CD4-positive, alpha-beta T cell (primary cell): Measurements from ENCODE around the gene TDRD7. TPM values are rescaled to one million over a fixed set of nuclear protein-coding genes. Genes with fewer than 3 reads are reported as not detected.

Experiments
- ATAC-seq: fragments of 200-7000 bp; cut with Tn5 transposase; one replicate; pipeline ENCODE4 v1.10.0; 2022; ENCODE audit warnings: mild to moderate bottlenecking; ENCODE audit not compliant: poor library complexity
- CTCF ChIA-PET: fragments of 350-600 bp; sonication (Branson Sonifier 250); formaldehyde crosslinking; loops from one replicate; lab custom pipeline; 2021; ENCODE audit warnings: antibody characterized with exemption, inconsistent platforms; lab: Charles Lee
- POLR2A ChIA-PET: fragments of 350-600 bp; sonication (Branson Sonifier 250); formaldehyde crosslinking; loops from one replicate; lab custom pipeline; 2021; ENCODE audit warnings: antibody characterized with exemption, inconsistent platforms; lab: Charles Lee
- DNase-seq, 14 experiments: peaks; one replicate each; pipeline ENCODE4 v3.0.0-alpha.2; 2013 to 2020; ENCODE audit warnings: mixed read lengths in 2 of 14
- H3K27ac ChIP-seq, 2 donors: one replicate each; pipeline versions ENCODE4 v1.5.1 to v1.7.0; 2013; ENCODE audit warnings: low read length in 2 of 2, low read depth in 1 of 2, mild to moderate bottlenecking in 1 of 2
- H3K27me3 ChIP-seq, 2 experiments: 1 replicate in 1 of 2; 2 replicates in 1 of 2; pipeline versions ENCODE4 v1.6.1 to v1.7.0; 2013; ENCODE audit warnings: low read length in 2 of 2, control low read depth in 1 of 2, mild to moderate bottlenecking in 1 of 2, moderate library complexity in 1 of 2; ENCODE audit not compliant: insufficient read depth in 2 of 2, control insufficient read depth in 1 of 2
- H3K36me3 ChIP-seq: one replicate; pipeline ENCODE4 v1.6.1; 2013; ENCODE audit warnings: low read length, control low read depth; ENCODE audit not compliant: insufficient read depth
- H3K4me1 ChIP-seq: one replicate; pipeline ENCODE4 v1.6.1; 2013; ENCODE audit warnings: low read length, control low read depth; ENCODE audit not compliant: insufficient read depth
- H3K4me3 ChIP-seq: one replicate; pipeline ENCODE4 v1.5.1; 2013; ENCODE audit warnings: mild to moderate bottlenecking, low read length, moderate library complexity
- H3K9me3 ChIP-seq, 2 experiments: 1 replicate in 1 of 2; 2 replicates in 1 of 2; pipeline versions ENCODE4 v1.6.1 to v1.7.0; 2013; ENCODE audit warnings: low read length in 2 of 2, mild to moderate bottlenecking in 2 of 2, control low read depth in 1 of 2, moderate library complexity in 1 of 2; ENCODE audit not compliant: control insufficient read depth in 1 of 2, insufficient read depth in 1 of 2
- H3K27ac Mint-ChIP-seq: one replicate; pipeline ENCODE4 v1.8.0; 2020; ENCODE audit warnings: mixed read lengths
- H3K27me3 Mint-ChIP-seq: one replicate; pipeline ENCODE4 v1.8.0; 2021; ENCODE audit warnings: mixed read lengths
- H3K36me3 Mint-ChIP-seq: one replicate; pipeline ENCODE4 v1.8.0; 2021; ENCODE audit warnings: low read depth, mixed read lengths
- H3K4me1 Mint-ChIP-seq: one replicate; pipeline ENCODE4 v1.8.0; 2021; ENCODE audit warnings: low read depth, mixed read lengths
- H3K4me3 Mint-ChIP-seq: one replicate; pipeline ENCODE4 v1.8.0; 2020; ENCODE audit warnings: mild to moderate bottlenecking, mixed read lengths
- H3K9me3 Mint-ChIP-seq: one replicate; pipeline ENCODE4 v1.8.0; 2020; ENCODE audit warnings: mixed read lengths
- CTCF ChIP-seq: fragments of 200-600 bp; IDR thresholded peaks from one replicate; pipeline ENCODE4 v1.8.0; 2022; ENCODE audit warnings: antibody characterized with exemption, mild to moderate bottlenecking
- intact Hi-C, 2 experiments: fragments of 100-400 bp; cut with DNase I in 1 of 2; cut with micrococcal nuclease in 1 of 2; formaldehyde crosslinking; loops; one replicate each; pipeline versions ENCODE4 v1.15.1 to v1.9.0; 2023 to 2025; cut with DNase I, micrococcal nuclease
- total RNA-seq, 174 experiments: library from RNA in 2 of 174; stranded (reverse) in 2 of 174; gene quantifications; one replicate each; pipeline ENCODE4 v1.2.3 and lab custom pipeline; 2021 to 2026

TDRD7 gene
- total RNA-seq, 2 experiments from 2014 or later = 3.3 to 3.6 TPM

GRCh38 chr9:97431044-97431441 is 19.1 kb downstream of the TDRD7 start:
- Histone ChIP-seq H3K36me3 (peaks cover 60% of the 10 kb centered on the region), H3K27me3 (no peaks in the 10 kb centered on the region), H3K9me3 (no peaks in the 10 kb centered on the region), H3K4me3 (no peak overlapping the region), H3K27ac (no peak overlapping the region), H3K4me1 (no peaks in the 10 kb centered on the region)
- Mint-ChIP-seq H3K27ac (no peak overlapping the region), H3K9me3 (no peaks in the 10 kb centered on the region), H3K27me3 (no peaks in the 10 kb centered on the region), H3K4me3 (no peak overlapping the region), H3K36me3 (peaks cover 79% of the 10 kb centered on the region), H3K4me1 (no peaks in the 10 kb centered on the region)
- TF ChIP-seq CTCF = no peak
- no peak for DNase-seq
- ChIA-PET CTCF (interaction anchor here (0.8 kb wide), 1 partner anchor 14 kb away, joined by 3 read pairs; no protein-coding TSS in a partner anchor), POLR2A (no interaction called here)
- no peak for ATAC-seq
- intact Hi-C loops = no loop called here

GRCh38 chr9:97431549-97432143 is 19.8 kb downstream of the TDRD7 start:
- no peak for TF ChIP-seq CTCF
- no peak for ATAC-seq
- CTCF ChIA-PET = no interaction called here
- Histone ChIP-seq H3K27ac (no peak overlapping the region), H3K4me1 (no peaks in the 10 kb centered on the region), H3K27me3 (no peaks in the 10 kb centered on the region), H3K4me3 (no peak overlapping the region), H3K36me3 (peaks cover 60% of the 10 kb centered on the region), H3K9me3 (no peaks in the 10 kb centered on the region)
- intact Hi-C loops = no loop called here
- DNase-seq = no peak
- no peaks in the 10 kb centered on the region for H3K27me3 Mint-ChIP-seq
- no peaks in the 10 kb centered on the region for H3K9me3 Mint-ChIP-seq
- no peak overlapping the region for H3K27ac Mint-ChIP-seq
- no peak overlapping the region for H3K4me3 Mint-ChIP-seq
- POLR2A ChIA-PET = no interaction called here
- no peaks in the 10 kb centered on the region for H3K4me1 Mint-ChIP-seq
- H3K36me3 Mint-ChIP-seq = peaks cover 83% of the 10 kb centered on the region

GRCh38 chr9:97437051-97437600 is 25.2 kb downstream of the TDRD7 start:
- intact Hi-C loops = no loop called here
- DNase-seq (no peak), ATAC-seq (no peak)
- Mint-ChIP-seq H3K9me3 (no peaks in the 10 kb centered on the region), H3K36me3 (peaks cover 66% of the 10 kb centered on the region), H3K4me1 (no peaks in the 10 kb centered on the region), H3K4me3 (no peak overlapping the region), H3K27ac (no peak overlapping the region), H3K27me3 (no peaks in the 10 kb centered on the region)
- ChIA-PET POLR2A (no interaction called here), CTCF (no interaction called here)
- Histone ChIP-seq H3K9me3 (no peaks in the 10 kb centered on the region), H3K4me1 (no peaks in the 10 kb centered on the region), H3K36me3 (peaks cover 38% of the 10 kb centered on the region), H3K27ac (no peak overlapping the region), H3K4me3 (no peak overlapping the region), H3K27me3 (no peaks in the 10 kb centered on the region)
- TF ChIP-seq CTCF = no peak
